Stimulated activated CD8-positive, alpha-beta memory T cell treated with anti-CD3 and anti-CD28 coated beads, Interleukin-4, amount 100 ng/mL, for 24 hours (primary cell): Measurements from ENCODE around the gene EBF3.

Experiments used
- DNase-seq: peaks from one replicate; pipeline ENCODE4 v3.0.0-alpha.2; 2020; ENCODE audit warnings: low read depth

Gene EBF3

GRCh38 chr10:129793996-129794395 is 170.1 kb downstream of the EBF3 start:
- DNase-seq, result no peak

GRCh38 chr10:129793479-129793878 is 170.6 kb downstream of the EBF3 start:
- DNase-seq, result no peak

GRCh38 chr10:129792864-129793263 is 171.2 kb downstream of the EBF3 start:
- no peak for DNase-seq

GRCh38 chr10:129792141-129792540 is 171.9 kb downstream of the EBF3 start:
- DNase-seq, result no peak

GRCh38 chr10:129790715-129791446 is 173.2 kb downstream of the EBF3 start:
- no peak for DNase-seq

GRCh38 chr10:129788215-129788614 is 175.9 kb downstream of the EBF3 start:
- no peak for DNase-seq

- DNase-seq, result no peak
Measured at GRCh38 chr10:129787557-129787956, 176.5 kb downstream of the EBF3 start.

GRCh38 chr10:129786216-129786615 is 177.9 kb downstream of the EBF3 start:
- DNase-seq, result no peak

GRCh38 chr10:129785536-129785981 is 178.5 kb downstream of the EBF3 start:
- DNase-seq, result no peak
